Astrocyte (in vitro differentiated cells and primary cell): ENCODE results near the gene IZUMO2. TPM values are rescaled to one million over a fixed set of nuclear protein-coding genes. Genes with fewer than 3 reads are reported as not detected.

Source experiments
- DNase-seq: peaks from one replicate; pipeline ENCODE4 v3.0.0-alpha.2; 2010; ENCODE audit warnings: low read depth
- FAIRE-seq: peaks from 2 replicates; lab custom pipeline; 2011; peaks lifted over from hg19 to GRCh38; lab: Jason Lieb, UNC
- H2AFZ ChIP-seq: 2 replicates; pipeline ENCODE4 v1.6.0; 2012; ENCODE audit warnings: low read depth, low read length, inconsistent platforms
- H3K27ac ChIP-seq: 2 replicates; pipeline ENCODE4 v1.5.1; 2011; ENCODE audit warnings: low read depth, low read length, inconsistent platforms
- H3K27me3 ChIP-seq: 2 replicates; pipeline ENCODE4 v1.6.0; 2011; ENCODE audit warnings: low read length, inconsistent platforms; ENCODE audit not compliant: insufficient read depth
- H3K36me3 ChIP-seq: 2 replicates; pipeline ENCODE4 v1.5.1; 2011; ENCODE audit warnings: low read length, inconsistent platforms; ENCODE audit not compliant: insufficient read depth
- H3K4me1 ChIP-seq: 2 replicates; pipeline ENCODE4 v1.5.1; 2011; ENCODE audit warnings: low read length, inconsistent platforms; ENCODE audit not compliant: insufficient read depth
- H3K4me2 ChIP-seq: 2 replicates; pipeline ENCODE4 v1.6.0; 2012; ENCODE audit warnings: low read length, inconsistent platforms
- H3K4me3 ChIP-seq: 2 replicates; pipeline ENCODE4 v1.5.1; 2011; ENCODE audit warnings: low read depth, mild to moderate bottlenecking, low read length, inconsistent platforms; ENCODE audit not compliant: insufficient read depth
- H3K79me2 ChIP-seq: 2 replicates; pipeline ENCODE4 v1.6.0; 2012; ENCODE audit warnings: mild to moderate bottlenecking, low read length, inconsistent platforms; ENCODE audit not compliant: insufficient read depth
- H3K9ac ChIP-seq: 2 replicates; pipeline ENCODE4 v1.6.0; 2012; ENCODE audit warnings: mild to moderate bottlenecking, low read length, inconsistent platforms
- H3K9me3 ChIP-seq: 2 replicates; pipeline ENCODE4 v1.5.1; 2012; ENCODE audit warnings: low read depth, mild to moderate bottlenecking, low read length, inconsistent platforms; ENCODE audit not compliant: insufficient read depth
- H4K20me1 ChIP-seq: 2 replicates; pipeline ENCODE4 v1.6.0; 2012; ENCODE audit warnings: low read length, inconsistent platforms; ENCODE audit not compliant: insufficient read depth
- H3K27ac Mint-ChIP-seq: one replicate; pipeline ENCODE4 v1.8.0; 2021; ENCODE audit warnings: mild to moderate bottlenecking, mixed read lengths; ENCODE audit not compliant: unreplicated experiment
- H3K27me3 Mint-ChIP-seq: one replicate; pipeline ENCODE4 v1.8.0; 2021; ENCODE audit warnings: low read depth, mixed read lengths; ENCODE audit not compliant: unreplicated experiment
- H3K36me3 Mint-ChIP-seq: one replicate; pipeline ENCODE4 v1.8.0; 2021; ENCODE audit warnings: low read depth, mixed read lengths; ENCODE audit not compliant: unreplicated experiment
- H3K4me1 Mint-ChIP-seq: one replicate; pipeline ENCODE4 v1.8.0; 2021; ENCODE audit warnings: low read depth, mixed read lengths; ENCODE audit not compliant: unreplicated experiment
- H3K4me3 Mint-ChIP-seq: one replicate; pipeline ENCODE4 v1.8.0; 2021; ENCODE audit warnings: mild to moderate bottlenecking, moderate library complexity, mixed read lengths; ENCODE audit not compliant: unreplicated experiment
- H3K9me3 Mint-ChIP-seq: one replicate; pipeline ENCODE4 v1.8.0; 2021; ENCODE audit warnings: mild to moderate bottlenecking, mixed read lengths; ENCODE audit not compliant: unreplicated experiment
- EZH2 ChIP-seq: IDR thresholded peaks from 2 replicates; pipeline ENCODE4 v1.6.1; 2012; ENCODE audit warnings: mild to moderate bottlenecking, low read length, inconsistent platforms; ENCODE audit not compliant: insufficient read depth
- total RNA-seq: library from RNA; stranded (reverse); gene quantifications from 2 replicates; pipeline ENCODE4 v1.2.1, GENCODE V29; 2021
- TF ChIP-seq, protein P1 (sequence below): IDR thresholded peaks from 2 replicates; pipeline ENCODE4 v1.5.1; 2011; ENCODE audit warnings: low read depth, mild to moderate bottlenecking, inconsistent platforms, low read length, moderate library complexity; ENCODE audit not compliant: insufficient read depth

IZUMO2 gene
- total RNA-seq, 1 donor from 2014 or later: not detected

DNA sequence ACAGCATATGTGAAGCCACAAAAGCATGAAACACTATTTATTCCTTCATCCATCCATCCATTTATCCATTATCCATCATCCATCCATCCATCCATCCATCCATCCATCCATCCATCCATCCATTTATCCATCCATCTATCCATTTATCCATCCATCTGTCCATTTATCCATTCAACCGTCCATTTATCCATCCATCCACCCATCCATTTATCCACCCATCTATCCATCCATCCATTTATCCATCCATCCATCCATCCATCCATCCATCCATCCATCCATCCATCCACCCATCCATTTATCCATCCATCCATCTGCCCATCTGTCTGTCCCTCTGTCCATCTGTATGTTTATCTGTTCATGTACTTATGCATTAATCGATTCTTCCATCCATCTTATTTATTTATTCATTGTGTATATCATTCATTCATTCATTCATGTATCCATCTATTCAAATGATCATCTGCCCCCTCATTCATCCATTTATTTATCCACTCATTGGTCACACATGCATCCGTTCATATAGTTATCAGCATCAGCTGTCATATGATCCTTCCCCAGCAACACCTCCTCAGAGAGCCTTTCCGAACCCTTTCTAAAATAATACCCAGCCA lies 33.3 kb upstream of the IZUMO2 start:
- Histone ChIP-seq H3K79me2 (no peaks in the 10 kb centered on the region), H2AFZ (no peak overlapping the region), H3K27ac (no peak overlapping the region), H3K9ac (no peak overlapping the region), H3K4me2 (no peak overlapping the region), H4K20me1 (no peaks in the 10 kb centered on the region), H3K27me3 (no peaks in the 10 kb centered on the region), H3K4me1 (no peaks in the 10 kb centered on the region), H3K9me3 (no peaks in the 10 kb centered on the region), H3K36me3 (no peaks in the 10 kb centered on the region), H3K4me3 (no peak overlapping the region)
- Mint-ChIP-seq H3K27ac (no peak overlapping the region), H3K4me1 (no peaks in the 10 kb centered on the region), H3K27me3 (no peaks in the 10 kb centered on the region), H3K9me3 (peaks cover 15% of the 10 kb centered on the region), H3K4me3 (no peak overlapping the region), H3K36me3 (no peaks in the 10 kb centered on the region)
- FAIRE-seq: no peak
- TF ChIP-seq, protein P1, sequence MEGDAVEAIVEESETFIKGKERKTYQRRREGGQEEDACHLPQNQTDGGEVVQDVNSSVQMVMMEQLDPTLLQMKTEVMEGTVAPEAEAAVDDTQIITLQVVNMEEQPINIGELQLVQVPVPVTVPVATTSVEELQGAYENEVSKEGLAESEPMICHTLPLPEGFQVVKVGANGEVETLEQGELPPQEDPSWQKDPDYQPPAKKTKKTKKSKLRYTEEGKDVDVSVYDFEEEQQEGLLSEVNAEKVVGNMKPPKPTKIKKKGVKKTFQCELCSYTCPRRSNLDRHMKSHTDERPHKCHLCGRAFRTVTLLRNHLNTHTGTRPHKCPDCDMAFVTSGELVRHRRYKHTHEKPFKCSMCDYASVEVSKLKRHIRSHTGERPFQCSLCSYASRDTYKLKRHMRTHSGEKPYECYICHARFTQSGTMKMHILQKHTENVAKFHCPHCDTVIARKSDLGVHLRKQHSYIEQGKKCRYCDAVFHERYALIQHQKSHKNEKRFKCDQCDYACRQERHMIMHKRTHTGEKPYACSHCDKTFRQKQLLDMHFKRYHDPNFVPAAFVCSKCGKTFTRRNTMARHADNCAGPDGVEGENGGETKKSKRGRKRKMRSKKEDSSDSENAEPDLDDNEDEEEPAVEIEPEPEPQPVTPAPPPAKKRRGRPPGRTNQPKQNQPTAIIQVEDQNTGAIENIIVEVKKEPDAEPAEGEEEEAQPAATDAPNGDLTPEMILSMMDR: no peak
- TF ChIP-seq EZH2: no peak
- DNase-seq: no peak

- no peak overlapping the region for H3K27ac Mint-ChIP-seq
Observed at GRCh38 chr19:50195224-50195623, 32.1 kb upstream of the IZUMO2 start.

More at GRCh38 chr19:50195224-50195623, 32.1 kb upstream of the IZUMO2 start:
- FAIRE-seq (no peak), DNase-seq (no peak)
- no peak overlapping the region for H3K4me2 ChIP-seq
- no peaks in the 10 kb centered on the region for H3K4me1 ChIP-seq
- no peaks in the 10 kb centered on the region for H3K79me2 ChIP-seq
- TF ChIP-seq EZH2: no peak
- TF ChIP-seq, protein P1: no peak
- no peaks in the 10 kb centered on the region for H3K36me3 ChIP-seq
- no peak overlapping the region for H3K4me3 ChIP-seq
- H3K9me3 ChIP-seq: no peaks in the 10 kb centered on the region
- no peaks in the 10 kb centered on the region for H3K27me3 ChIP-seq
- no peak overlapping the region for H2AFZ ChIP-seq
- Mint-ChIP-seq H3K4me1 (no peaks in the 10 kb centered on the region), H3K9me3 (peaks cover 12% of the 10 kb centered on the region), H3K36me3 (no peaks in the 10 kb centered on the region), H3K27me3 (no peaks in the 10 kb centered on the region), H3K4me3 (no peak overlapping the region)
- no peak overlapping the region for H3K27ac ChIP-seq
- no peaks in the 10 kb centered on the region for H4K20me1 ChIP-seq
- H3K9ac ChIP-seq: no peak overlapping the region
